ENCODE results near the gene CLNK.

CLNK gene

GRCh38 chr4:10530137-10530786 lies 154.3 kb downstream of the CLNK start:
- Histone ChIP-seq H3K4me3 (ENCODE audit: low read length) (no peak overlapping the region), H3K9me3 (ENCODE audit: low read length) (no peaks in the 10 kb centered on the region), H2AFZ (ENCODE audit: low read depth, low read length) (no peak overlapping the region), H3K36me3 (ENCODE audit: insufficient read depth, low read length) (no peaks in the 10 kb centered on the region), H3K4me1 (ENCODE audit: insufficient read depth, low read length) (no peaks in the 10 kb centered on the region), H3K27me3 (ENCODE audit: insufficient read depth, low read length) (no peaks in the 10 kb centered on the region)

GRCh38 chr4:10529291-10530136 lies 155.1 kb downstream of the CLNK start:
- H3K27me3 ChIP-seq (ENCODE audit: insufficient read depth, low read length): no peaks in the 10 kb centered on the region
- no peaks in the 10 kb centered on the region for H3K36me3 ChIP-seq (ENCODE audit: insufficient read depth, low read length)
- H3K9me3 ChIP-seq (ENCODE audit: low read length): no peaks in the 10 kb centered on the region
- H3K4me3 ChIP-seq (ENCODE audit: low read length): no peak overlapping the region
- H2AFZ ChIP-seq (ENCODE audit: low read depth, low read length): no peak overlapping the region
- H3K4me1 ChIP-seq (ENCODE audit: insufficient read depth, low read length): no peaks in the 10 kb centered on the region

GRCh38 chr4:10527438-10527837 lies 157.1 kb downstream of the CLNK start:
- Histone ChIP-seq H3K4me3 (ENCODE audit: low read length) (no peak overlapping the region), H3K27me3 (ENCODE audit: insufficient read depth, low read length) (no peaks in the 10 kb centered on the region), H2AFZ (ENCODE audit: low read depth, low read length) (no peak overlapping the region), H3K4me1 (ENCODE audit: insufficient read depth, low read length) (no peaks in the 10 kb centered on the region), H3K9me3 (ENCODE audit: low read length) (no peaks in the 10 kb centered on the region), H3K36me3 (ENCODE audit: insufficient read depth, low read length) (no peaks in the 10 kb centered on the region)

GRCh38 chr4:10526429-10527222 lies 157.9 kb downstream of the CLNK start:
- Histone ChIP-seq H3K4me1 (ENCODE audit: insufficient read depth, low read length) (no peaks in the 10 kb centered on the region), H3K4me3 (ENCODE audit: low read length) (no peak overlapping the region), H2AFZ (ENCODE audit: low read depth, low read length) (no peak overlapping the region), H3K9me3 (ENCODE audit: low read length) (no peaks in the 10 kb centered on the region), H3K36me3 (ENCODE audit: insufficient read depth, low read length) (no peaks in the 10 kb centered on the region), H3K27me3 (ENCODE audit: insufficient read depth, low read length) (no peaks in the 10 kb centered on the region)

- Histone ChIP-seq H3K4me1 (ENCODE audit: insufficient read depth, low read length) (no peaks in the 10 kb centered on the region), H3K36me3 (ENCODE audit: insufficient read depth, low read length) (no peaks in the 10 kb centered on the region), H2AFZ (ENCODE audit: low read depth, low read length) (no peak overlapping the region), H3K27me3 (ENCODE audit: insufficient read depth, low read length) (no peaks in the 10 kb centered on the region), H3K9me3 (ENCODE audit: low read length) (no peaks in the 10 kb centered on the region), H3K4me3 (ENCODE audit: low read length) (no peak overlapping the region)
Measured at GRCh38 chr4:10524196-10524833, 160.3 kb downstream of the CLNK start.

GRCh38 chr4:10521424-10521823 lies 163.1 kb downstream of the CLNK start:
- Histone ChIP-seq H3K4me1 (ENCODE audit: insufficient read depth, low read length) (no peaks in the 10 kb centered on the region), H3K27me3 (ENCODE audit: insufficient read depth, low read length) (no peaks in the 10 kb centered on the region), H3K36me3 (ENCODE audit: insufficient read depth, low read length) (no peaks in the 10 kb centered on the region), H3K9me3 (ENCODE audit: low read length) (no peaks in the 10 kb centered on the region), H3K4me3 (ENCODE audit: low read length) (no peak overlapping the region), H2AFZ (ENCODE audit: low read depth, low read length) (no peak overlapping the region)

- no peaks in the 10 kb centered on the region for H3K4me1 ChIP-seq (ENCODE audit: insufficient read depth, low read length)
Measured at GRCh38 chr4:10509733-10510132, 174.8 kb downstream of the CLNK start.

GRCh38 chr4:10506077-10506476 lies 178.5 kb downstream of the CLNK start:
- Histone ChIP-seq H3K4me3 (ENCODE audit: low read length) (no peak overlapping the region), H3K4me1 (ENCODE audit: insufficient read depth, low read length) (no peaks in the 10 kb centered on the region), H3K36me3 (ENCODE audit: insufficient read depth, low read length) (no peaks in the 10 kb centered on the region), H3K9me3 (ENCODE audit: low read length) (no peaks in the 10 kb centered on the region), H3K27me3 (ENCODE audit: insufficient read depth, low read length) (no peaks in the 10 kb centered on the region), H2AFZ (ENCODE audit: low read depth, low read length) (no peak overlapping the region)

More at GRCh38 chr4:10509733-10510132, 174.8 kb downstream of the CLNK start:
- Histone ChIP-seq H3K4me3 (ENCODE audit: low read length) (no peak overlapping the region), H3K27me3 (ENCODE audit: insufficient read depth, low read length) (no peaks in the 10 kb centered on the region), H3K36me3 (ENCODE audit: insufficient read depth, low read length) (no peaks in the 10 kb centered on the region), H2AFZ (ENCODE audit: low read depth, low read length) (no peak overlapping the region), H3K9me3 (ENCODE audit: low read length) (no peaks in the 10 kb centered on the region)

- no peaks in the 10 kb centered on the region for H3K4me1 ChIP-seq (ENCODE audit: insufficient read depth, low read length)
- H3K27me3 ChIP-seq (ENCODE audit: insufficient read depth, low read length): no peaks in the 10 kb centered on the region
- H3K4me3 ChIP-seq (ENCODE audit: low read length): no peak overlapping the region
- no peak overlapping the region for H2AFZ ChIP-seq (ENCODE audit: low read depth, low read length)
- no peaks in the 10 kb centered on the region for H3K36me3 ChIP-seq (ENCODE audit: insufficient read depth, low read length)
- no peaks in the 10 kb centered on the region for H3K9me3 ChIP-seq (ENCODE audit: low read length)
Measured at GRCh38 chr4:10504570-10505179, 179.9 kb downstream of the CLNK start.

- Histone ChIP-seq H3K9me3 (ENCODE audit: low read length) (no peaks in the 10 kb centered on the region), H3K4me3 (ENCODE audit: low read length) (no peak overlapping the region), H3K27me3 (ENCODE audit: insufficient read depth, low read length) (no peaks in the 10 kb centered on the region), H2AFZ (ENCODE audit: low read depth, low read length) (no peak overlapping the region), H3K4me1 (ENCODE audit: insufficient read depth, low read length) (no peaks in the 10 kb centered on the region), H3K36me3 (ENCODE audit: insufficient read depth, low read length) (no peaks in the 10 kb centered on the region)
Measured at GRCh38 chr4:10502717-10503116, 181.9 kb downstream of the CLNK start.

- Histone ChIP-seq H3K36me3 (ENCODE audit: insufficient read depth, low read length) (no peaks in the 10 kb centered on the region), H3K4me1 (ENCODE audit: insufficient read depth, low read length) (peaks cover 3% of the 10 kb centered on the region), H3K27me3 (ENCODE audit: insufficient read depth, low read length) (peaks cover 3% of the 10 kb centered on the region), H3K4me3 (ENCODE audit: low read length) (no peak overlapping the region), H3K9me3 (ENCODE audit: low read length) (no peaks in the 10 kb centered on the region), H2AFZ (ENCODE audit: low read depth, low read length) (no peak overlapping the region)
Measured at GRCh38 chr4:10500776-10501175, 183.8 kb downstream of the CLNK start.

- peaks cover 3% of the 10 kb centered on the region for H3K4me1 ChIP-seq (ENCODE audit: insufficient read depth, low read length)
Measured at GRCh38 chr4:10496200-10496599, 188.4 kb downstream of the CLNK start.

More at GRCh38 chr4:10496200-10496599, 188.4 kb downstream of the CLNK start:
- Histone ChIP-seq H3K27me3 (ENCODE audit: insufficient read depth, low read length) (peaks cover 3% of the 10 kb centered on the region), H2AFZ (ENCODE audit: low read depth, low read length) (no peak overlapping the region), H3K9me3 (ENCODE audit: low read length) (no peaks in the 10 kb centered on the region), H3K4me3 (ENCODE audit: low read length) (no peak overlapping the region), H3K36me3 (ENCODE audit: insufficient read depth, low read length) (no peaks in the 10 kb centered on the region)
